HG03457 (cell line): ENCODE results near the gene ENDOV.

Experiments used
- ATAC-seq: cut with Tn5 transposase; IDR thresholded peaks from one replicate; pipeline ENCODE4 v1.9.1; 2021; ENCODE audit warnings: moderate number of reproducible peaks; ENCODE audit not compliant: unreplicated experiment

The ENDOV gene

DNA sequence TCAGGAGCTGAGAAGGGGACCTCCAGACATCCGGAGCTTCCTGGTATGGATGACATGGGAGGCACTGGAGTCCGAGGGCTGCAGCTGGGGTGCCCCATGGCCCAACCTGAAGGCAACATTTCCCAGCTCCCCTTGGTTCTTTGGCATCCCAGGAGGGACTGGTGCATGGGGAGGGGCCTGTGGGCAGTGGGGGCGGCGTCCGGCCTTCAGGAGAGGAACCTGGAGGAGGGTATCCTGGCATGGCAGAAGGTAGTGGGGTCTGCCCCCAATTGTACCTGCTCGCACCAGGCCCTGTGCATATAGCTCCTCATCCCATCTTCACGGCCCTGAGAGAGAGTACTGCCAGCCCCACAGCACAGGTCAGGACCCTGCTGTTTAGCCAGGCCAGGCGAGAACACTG, 49.5 kb downstream of the ENDOV start:
- ATAC-seq: no peak

DNA sequence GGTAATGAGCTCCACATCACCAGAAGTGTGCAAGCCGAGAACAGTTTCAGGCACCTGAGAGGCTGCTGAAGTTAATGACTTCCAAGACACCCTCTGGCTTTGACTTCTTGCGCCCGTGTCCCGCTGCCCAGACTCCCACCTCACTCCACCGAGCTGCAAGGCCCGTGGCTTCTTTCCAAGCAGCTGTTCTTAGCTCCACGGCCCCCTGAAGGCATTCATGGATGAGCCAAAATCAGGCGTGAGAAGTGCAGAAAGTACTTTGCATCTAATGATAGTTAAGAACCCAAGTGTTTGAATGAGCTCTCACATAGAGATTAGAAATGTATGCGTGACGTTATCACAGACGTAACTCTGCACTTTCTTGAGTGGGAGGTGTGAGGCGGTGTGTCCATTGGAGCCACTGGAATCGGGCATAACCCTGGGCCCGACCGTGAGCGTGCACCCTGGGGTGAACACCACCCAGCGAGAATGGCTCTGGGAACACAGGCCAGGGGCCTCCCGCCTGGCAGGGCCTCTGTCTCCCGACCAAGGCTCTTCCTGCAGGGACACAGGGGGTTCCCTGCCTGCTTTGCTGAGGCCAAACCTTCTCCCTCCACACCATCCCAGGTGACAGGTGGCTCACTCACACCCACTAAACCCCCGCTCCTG, 50.5 kb downstream of the ENDOV start:
- ATAC-seq: no peak

DNA sequence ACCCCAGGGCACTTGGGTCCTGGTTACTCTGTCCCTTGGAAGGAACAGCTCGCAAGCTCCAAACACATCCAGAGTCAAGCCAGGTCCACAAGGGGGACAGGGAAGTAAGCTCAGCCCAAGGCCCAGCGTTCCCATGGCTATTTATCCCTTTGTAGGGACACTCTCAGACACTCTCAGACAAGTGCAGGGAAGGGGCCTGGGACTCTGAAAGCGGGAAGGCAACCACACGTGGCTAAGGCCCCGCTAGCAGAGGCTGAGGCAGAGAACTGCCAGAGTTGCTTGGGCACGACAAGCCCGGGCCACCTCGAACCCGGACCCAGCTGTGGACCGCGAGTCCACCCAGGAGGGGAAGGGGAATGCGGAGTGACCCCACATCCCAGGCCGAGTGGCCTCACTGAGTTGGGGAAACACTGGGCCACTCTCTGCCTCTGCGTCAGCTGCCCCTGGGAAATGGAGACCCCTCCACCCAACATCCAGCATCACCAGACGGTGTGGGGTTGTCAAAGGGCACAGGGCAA, 51.3 kb downstream of the ENDOV start:
- no peak for ATAC-seq

DNA sequence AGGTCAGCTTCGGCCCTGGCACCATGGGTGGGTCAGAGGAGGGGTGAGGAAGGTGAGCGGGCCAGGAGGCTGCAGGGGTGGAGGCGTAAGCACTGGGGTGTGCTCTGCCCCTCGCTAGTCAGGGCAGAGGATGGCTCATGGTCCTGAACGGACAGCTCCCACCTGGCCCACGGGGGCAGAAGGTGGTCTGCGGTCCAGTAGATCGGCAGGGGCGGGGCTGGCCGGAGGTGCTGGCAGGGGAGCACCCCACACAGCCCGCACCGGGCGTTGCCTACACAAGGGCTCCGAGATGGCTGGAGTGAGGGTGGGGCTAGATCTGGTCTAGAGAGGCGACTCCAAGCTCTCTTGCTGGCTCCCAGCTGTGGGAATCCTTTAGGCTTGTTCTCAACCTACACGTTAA, 53.3 kb downstream of the ENDOV start:
- no peak for ATAC-seq

DNA sequence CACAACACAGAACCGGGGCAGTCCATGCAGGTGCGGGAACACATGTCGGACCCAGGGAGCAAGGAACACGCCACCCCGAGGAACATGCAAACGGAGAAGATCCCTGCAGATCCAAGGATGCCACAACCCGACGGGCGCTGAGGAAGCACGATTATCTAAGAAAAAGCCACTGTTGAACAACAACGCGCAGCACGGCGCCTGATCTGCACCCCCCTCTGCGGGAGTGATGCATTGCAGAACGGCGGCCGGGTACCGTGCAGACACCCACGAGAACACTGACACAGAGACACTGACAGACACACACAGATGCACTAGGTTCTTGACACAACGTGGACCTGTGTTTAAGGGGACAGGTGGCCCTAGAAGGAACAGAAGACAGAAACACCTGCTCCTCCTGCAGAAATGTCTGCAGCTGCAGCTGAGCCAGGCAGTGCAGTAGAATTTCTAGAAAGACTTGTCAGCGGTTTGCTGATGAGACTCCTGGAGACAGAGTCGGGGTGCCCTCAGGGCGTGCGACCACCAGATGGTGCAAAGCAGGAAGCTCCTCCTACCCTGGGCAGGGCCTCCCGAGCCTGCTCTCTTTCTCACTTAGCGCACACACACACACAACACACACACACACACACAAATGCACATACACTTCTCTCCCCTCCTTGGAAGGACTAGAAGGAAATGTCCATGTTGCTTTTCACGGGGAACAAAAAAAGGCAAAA, 54.0 kb downstream of the ENDOV start:
- ATAC-seq: no peak

DNA sequence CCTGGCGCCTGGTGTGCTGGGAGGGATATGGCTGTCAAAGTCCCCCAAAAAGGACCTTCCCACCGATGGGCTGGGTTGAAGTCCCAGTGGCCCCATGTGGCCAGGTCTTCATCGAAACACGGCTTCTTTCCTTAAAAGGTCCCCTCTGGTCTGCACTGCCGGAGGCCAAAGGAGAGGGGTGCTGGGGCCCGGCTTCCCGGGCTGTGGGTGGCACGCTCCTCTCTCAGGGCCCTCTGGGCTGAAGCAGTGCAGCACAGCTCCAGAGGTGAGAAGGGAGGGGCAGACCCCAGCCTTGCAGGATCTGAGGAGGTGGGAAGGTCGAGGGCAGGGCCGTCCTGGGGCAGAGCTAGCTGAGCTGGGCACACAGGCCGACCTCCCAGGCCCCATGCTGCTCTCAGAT, 54.7 kb downstream of the ENDOV start:
- ATAC-seq: no peak

DNA sequence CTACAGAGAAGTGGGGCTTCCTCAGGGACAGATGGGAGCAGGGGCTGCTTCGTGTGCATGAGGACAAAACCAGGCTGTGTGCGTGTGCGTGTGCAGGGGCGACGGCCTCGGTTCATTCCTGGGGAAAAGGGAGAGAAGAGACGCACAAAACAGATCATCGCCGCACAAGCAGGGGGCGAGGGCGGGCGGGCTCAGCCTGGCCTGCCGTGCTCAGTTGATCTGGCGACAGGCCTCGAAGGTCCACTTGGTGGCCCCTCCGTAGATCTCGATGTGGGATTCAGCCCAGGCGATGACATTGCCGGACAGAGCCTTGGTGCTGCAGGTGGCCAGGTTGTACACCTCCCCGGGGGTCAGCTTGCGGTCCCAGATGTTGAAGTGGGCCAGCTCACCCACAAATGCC, 55.6 kb downstream of the ENDOV start:
- ATAC-seq: no peak

DNA sequence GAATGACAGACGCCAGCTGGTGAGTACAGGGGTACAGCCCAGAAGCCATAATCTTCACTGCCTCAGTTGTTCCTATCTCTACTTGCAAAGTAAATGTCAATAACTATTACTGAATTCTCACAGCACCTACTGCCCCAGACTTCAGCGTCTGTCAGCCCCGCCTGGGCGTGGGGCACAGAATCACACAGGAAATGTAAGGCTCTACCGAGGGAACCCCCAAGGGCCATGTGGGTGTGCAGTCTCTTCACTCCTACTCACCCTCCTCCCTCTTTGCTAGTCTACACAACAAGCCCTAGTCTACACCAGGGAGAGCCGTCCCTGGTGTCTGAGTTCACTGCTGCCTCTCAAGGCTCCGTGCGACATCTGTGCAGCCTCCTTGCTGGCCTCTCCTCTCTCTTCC, 57.0 kb downstream of the ENDOV start:
- ATAC-seq: no peak

DNA sequence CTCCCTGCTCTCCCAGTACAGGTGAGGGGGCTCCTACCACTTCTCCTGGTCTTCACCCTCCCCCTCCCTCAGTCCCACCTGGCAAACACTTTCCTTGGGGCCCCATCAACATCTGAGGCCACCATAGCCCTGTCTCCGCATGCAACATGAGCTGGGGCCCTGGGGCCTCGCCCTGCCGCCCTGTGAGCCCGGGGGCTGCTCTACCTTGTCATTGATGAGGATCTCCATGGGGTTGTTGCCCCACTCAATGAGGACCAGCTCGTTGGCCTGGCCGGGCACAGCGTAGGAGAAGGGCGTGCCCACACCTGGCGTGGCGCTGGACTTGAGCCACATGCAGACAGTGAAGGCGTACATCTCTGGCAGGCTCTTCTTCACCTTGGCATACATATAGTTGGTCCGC, 58.0 kb downstream of the ENDOV start:
- no peak for ATAC-seq

DNA sequence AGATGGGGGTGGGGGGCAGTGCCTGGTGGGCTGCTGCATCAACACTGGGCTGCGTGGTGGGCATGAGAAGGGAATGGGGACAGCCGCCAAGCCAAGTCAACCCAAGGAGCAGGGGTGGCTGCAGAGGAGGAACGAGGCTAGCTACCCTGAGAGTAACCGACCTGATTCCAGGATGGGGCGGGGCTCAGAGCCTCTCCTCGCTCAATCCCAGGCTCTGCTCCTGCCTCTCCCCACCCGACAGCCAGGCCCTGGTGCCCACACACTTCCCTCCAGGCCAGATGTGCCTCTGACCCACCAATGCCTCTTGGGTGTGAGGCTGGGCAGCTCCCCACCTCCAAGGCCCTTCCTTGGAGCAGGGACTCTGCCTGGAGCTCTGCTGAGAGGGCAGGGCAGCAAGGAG, 58.7 kb downstream of the ENDOV start:
- no peak for ATAC-seq

DNA sequence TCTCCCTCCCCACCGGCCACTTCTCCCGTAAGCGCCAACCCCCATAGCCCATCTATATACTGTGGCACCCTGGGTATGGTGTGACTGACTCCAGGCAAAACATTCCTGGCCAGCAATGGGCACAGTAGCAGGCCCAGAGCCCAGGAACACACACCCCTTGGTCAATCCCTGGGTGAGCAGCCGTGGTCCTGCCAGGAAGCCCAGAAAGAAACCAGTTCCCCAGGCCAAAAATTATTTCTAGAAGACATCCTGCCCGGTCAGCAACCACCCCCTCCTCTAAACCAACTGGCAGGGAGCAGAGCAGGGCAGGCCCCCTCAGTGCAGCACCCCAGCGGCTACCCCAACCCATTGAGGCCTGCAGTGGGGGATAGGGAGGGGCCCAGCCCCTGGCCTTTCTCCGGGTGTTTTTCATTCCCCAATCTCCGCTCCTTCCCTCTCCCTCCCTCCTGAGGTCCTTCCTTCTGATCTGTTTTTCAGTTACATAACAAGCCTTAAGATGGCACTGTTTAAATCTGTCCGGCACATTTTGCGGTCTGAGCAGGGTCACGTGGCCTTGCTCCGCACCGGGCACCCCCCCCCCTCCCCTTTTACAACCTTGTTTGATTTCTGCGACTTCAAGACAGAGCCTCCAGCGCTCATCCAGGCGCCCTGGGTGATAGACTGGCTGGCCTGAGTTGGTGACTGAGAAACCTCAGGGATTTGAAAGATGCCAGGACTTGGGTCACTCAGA, 59.4 kb downstream of the ENDOV start:
- ATAC-seq: no peak

DNA sequence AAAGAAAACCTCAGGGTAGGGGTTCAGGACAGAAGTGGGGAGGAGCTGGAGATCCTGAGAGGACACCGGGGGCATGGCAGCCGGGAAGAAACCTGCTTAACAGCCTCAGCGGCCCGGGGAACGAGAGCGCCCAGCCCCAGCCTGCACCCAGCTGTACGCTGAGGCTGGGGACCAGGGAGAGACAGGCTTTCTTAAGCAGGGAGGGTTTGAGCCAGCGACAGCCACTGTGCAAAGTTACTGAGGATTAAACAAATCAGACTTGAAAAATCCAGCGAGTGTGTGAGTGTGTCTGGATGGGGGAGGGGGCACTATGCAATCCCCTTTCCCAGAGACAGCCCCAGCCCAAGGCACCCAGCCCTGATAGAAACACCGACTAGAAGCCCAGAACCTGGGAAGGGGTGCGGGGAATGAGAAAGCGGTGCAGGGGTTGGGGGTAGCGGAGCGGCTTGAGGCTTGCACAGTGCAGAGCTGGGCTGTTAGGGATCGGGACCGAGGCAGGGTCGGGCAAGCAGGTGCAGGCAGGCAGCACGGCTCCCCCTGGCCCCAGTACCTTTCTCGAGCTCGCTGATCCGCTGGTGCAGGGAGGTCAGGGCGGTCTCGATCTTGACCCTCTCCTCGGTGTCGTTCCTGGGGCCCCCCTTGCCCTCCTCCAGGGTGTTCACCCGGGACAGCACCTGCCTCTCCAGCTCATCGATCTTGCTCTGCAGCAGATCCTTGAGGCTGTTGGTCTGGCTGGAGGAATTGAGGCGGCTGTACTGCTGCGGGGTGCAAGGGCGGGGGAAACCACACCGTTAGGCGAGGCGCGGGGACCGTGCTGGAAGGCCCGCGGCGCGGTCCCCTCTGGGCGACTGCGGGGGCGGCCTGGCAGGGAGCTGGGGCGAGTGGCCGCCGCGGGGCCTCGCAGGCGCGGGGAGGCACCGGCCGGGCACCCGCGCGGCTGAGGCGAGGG, 60.3 kb downstream of the ENDOV start:
- no peak for ATAC-seq

DNA sequence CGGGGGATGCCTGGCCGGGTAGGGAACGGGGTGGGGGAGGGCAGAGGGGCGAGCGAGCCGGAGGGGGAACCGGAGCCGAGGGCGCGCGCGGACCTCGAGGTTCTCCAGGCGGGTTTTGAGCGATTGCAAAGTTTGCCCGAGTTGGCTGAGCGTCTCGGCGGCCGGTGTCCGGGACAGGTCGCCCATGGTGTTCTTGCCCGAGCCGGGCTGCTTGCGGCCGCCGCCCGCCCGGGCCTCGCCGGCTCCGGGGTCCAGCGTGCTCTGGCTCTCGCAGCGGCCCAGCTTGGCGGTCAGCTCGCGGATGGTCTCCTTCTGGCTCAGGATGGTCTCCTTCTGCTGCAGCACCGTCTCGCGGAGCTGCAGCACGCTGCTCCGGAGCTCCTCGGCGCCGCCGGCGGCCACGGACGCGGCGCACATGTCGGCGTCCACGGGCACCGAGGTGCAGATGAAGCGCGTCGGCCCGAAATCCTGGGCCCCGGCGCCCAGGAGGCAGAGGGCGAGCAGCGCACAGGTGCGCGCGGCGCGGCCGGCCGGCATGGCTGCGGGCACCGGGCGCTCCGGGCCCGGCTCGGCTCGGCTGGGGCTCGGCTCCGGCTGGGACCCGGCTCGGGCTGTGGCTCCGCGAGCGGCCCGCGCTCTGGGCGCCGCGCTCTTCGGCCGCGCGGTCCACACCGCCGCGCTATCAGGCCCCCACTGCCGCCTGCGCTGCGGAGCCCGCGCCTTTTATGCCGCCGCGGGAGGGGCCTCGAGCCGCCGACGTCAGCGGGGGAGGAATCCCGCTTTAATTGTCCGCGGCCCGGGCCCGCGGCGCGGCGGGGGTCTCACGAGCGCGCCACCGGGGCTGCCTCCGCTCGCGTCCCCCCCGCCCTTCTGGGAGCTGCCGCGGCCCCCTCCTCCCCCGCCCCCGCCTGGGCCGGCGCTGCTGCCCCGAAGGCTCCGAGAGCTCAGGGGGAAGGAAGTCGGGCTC, 61.2 kb downstream of the ENDOV start, which contains the start of gene NPTX1:
Gene NPTX1 (minus strand): TSS at position 698 of the 967 bp plus-strand sequence. CDS start 161 bp downstream, at position 537.
- no peak for ATAC-seq

DNA sequence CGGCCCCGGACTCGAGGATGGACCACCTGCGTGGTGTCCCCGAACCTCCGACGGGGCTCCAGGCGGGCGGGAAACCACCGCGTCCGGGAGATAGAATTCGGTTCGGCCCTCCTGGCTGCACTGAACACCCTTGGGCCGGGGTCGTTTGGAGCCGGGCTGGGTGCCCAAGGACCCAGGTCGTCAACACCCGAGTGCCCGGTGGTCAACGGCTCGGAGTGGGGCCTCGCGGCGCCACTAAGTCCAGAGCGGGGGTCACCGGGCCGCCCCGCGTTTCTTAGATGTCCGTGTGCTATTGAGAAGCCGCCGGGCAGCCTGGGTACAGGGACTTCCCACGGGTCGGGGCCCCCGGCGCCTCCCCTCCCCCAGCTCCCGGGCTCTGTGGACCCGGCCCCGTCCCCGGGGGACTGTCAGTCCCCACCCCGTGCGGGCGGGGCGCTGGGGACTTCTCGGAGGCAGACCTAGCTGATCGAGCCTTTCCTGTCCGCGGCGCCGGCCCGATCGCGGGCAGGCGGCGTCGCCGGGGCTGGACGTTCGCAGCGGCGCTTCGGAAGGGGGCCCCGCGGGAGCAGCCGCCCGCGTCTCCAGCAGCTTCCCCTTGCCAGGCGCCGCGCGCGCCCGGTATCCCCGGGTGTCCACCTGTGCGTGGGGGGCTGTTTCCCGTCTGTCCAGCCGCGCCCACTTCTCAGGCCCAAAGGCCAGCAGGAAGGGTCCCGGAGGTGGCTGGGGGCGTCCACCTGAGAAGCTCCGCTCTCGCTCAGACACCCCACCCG, 62.1 kb downstream of the ENDOV start:
- no peak for ATAC-seq

DNA sequence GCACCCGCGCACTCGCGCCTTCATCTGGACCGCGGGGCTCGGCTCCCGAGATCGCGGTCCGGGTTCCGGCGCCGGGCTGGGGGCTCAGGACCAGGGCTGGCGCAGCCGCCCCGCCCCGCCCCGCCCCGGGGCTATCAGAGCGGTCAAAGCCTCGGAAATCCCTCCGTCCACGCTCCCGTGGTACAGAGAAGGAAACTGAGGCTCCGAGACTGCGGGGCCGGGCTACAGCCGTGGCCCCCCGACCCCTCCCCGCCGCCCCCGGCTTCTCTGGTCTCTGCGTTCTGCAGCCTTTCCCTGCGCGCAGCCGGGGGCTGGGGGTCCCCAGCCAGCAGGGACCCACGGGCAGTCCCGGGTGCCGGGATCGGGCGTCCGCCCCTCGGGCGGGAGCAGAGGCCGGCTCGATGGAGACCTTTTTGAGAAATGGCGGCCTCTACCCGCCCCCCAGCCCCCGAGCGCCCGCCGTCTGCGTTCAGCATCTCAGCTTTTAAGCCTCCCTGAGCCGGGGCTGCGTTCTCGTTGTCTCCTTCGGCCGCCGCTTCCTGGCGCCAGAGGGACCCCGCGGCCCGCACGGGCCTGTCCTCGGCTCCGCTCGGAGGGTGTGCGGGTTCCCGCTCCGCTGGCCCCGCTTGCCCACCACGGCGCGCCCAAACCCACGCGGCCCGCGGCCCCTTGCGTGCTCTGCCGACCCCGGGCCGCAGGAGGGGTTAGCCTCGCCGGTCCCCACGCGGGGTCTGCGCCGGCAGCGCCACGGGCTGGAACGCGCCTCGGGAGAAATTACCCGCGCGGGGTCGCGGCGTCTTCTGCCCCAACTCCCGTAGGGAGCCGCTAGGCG, 62.9 kb downstream of the ENDOV start:
- ATAC-seq: no peak

DNA sequence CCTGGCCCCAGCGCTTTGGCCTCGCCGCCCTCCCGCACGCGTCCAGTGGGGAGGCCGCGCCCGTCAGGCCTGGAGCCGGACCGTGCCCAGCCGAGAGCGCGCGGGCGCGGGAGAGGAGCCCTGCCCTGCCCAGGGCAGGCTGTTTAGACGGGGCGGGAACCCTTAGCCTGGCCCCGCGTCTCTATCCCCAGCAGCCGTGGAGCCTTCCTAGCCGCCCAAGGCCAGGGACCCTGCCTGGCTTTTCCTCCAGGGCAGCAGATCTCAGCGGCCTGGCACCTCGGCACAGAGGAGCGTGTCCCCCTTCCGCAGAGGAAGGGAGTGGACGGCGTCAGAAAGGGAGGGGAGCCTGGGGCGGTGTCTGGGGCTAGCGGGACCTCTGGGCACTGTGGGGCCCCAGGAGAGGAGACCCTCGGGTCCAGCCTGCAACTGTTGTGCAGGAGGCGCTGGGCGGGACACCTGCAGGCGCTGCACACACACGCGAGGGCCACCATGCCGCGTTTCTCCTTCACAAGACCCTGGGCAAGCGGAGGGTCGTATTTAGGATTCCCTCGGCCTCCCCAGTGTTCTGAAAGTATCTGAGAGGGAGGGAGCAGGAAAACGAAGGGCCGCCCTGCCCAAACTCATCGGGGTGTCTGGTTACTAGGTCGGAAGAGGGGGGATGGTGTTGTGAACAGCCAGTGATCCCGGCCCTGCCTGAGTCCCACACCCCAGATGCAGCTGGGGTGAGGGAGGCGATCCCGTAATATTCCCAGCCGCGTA, 63.7 kb downstream of the ENDOV start:
- ATAC-seq: no peak

DNA sequence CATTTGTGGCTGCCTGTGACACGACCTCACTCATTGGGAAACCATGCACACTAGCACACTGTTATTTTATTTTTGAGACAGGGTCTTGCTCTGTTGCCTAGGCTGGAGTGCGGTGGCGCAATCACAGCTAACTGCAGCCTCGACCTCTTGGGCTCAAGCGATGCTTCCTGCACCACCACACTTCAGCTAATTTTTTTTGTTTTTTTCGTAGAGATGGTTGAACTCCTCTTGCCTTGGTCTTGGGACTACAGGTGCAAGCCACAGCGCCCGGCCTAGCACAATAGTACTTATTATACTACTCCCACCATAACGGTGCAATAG, 64.2 kb downstream of the ENDOV start:
- no peak for ATAC-seq
